Right lung (tissue), 10 donors: ENCODE measurements around the gene PNP. TPM values are rescaled to one million over a fixed set of nuclear protein-coding genes. Genes with fewer than 3 reads are reported as not detected.
"Not testable (repeated sequence)": the region's sequence is repeated elsewhere in the genome, so short reads cannot be mapped to it uniquely, and the experiment has no call there.

ENCODE experiments used
- DNase-seq, 2 donors: peaks; one replicate each; pipeline ENCODE4 v3.0.0-alpha.2; 2013
- long read RNA-seq, 8 donors: transcript quantifications; one replicate each; lab custom pipeline, GENCODE V29; 2026
- polyA plus RNA-seq, 5 donors: library from polyadenylated mRNA; unstranded; fragments of 120-200 nt; gene quantifications; one replicate each; pipeline versions ENCODE4 v1.2.1 to v1.2.3, GENCODE V29; 2013; ENCODE audit warnings: inconsistent platforms in 1 of 5, low replicate concordance in 1 of 5; ENCODE audit not compliant: insufficient read length in 5 of 5, insufficient read depth in 1 of 5

Gene PNP
- polyA plus RNA-seq = 10 to 100 TPM; 31.0 to 47.3 (median 36.0) TPM
- long read RNA-seq, donor 1, transcript PNP-201 (6 exons, 1,509 nt) = major isoform, 13 of 42 reads
- long read RNA-seq, donor 1, partial matches to known transcripts = 26 of 42 reads
- long read RNA-seq, donor 1, other reads (novel, unspliced or antisense) = 0 of 42 reads
- long read RNA-seq, donor 2, partial matches to known transcripts = 24 of 31 reads
- long read RNA-seq, donor 2, other reads (novel, unspliced or antisense) = 0 of 31 reads
- long read RNA-seq, donor 3, transcript PNP-201 (6 exons, 1,509 nt) = major isoform, 6 of 8 reads
- long read RNA-seq, donor 3, partial matches to known transcripts = 0 of 8 reads
- long read RNA-seq, donor 3, other reads (novel, unspliced or antisense) = 0 of 8 reads
- long read RNA-seq, donor 4, transcript PNP-201 (6 exons, 1,509 nt) = major isoform, 6 of 28 reads
- long read RNA-seq, donor 4, partial matches to known transcripts = 21 of 28 reads
- long read RNA-seq, donor 4, other reads (novel, unspliced or antisense) = 0 of 28 reads
- long read RNA-seq, donor 5, partial matches to known transcripts = 0 of 6 reads
- long read RNA-seq, donor 5, other reads (novel, unspliced or antisense) = 0 of 6 reads
- long read RNA-seq, donor 6, partial matches to known transcripts = 23 of 29 reads
- long read RNA-seq, donor 6, other reads (novel, unspliced or antisense) = 0 of 29 reads
- long read RNA-seq, donor 7, transcript PNP-207 (2 exons, 2,573 nt) = major isoform, 8 of 45 reads
- long read RNA-seq, donor 7, transcript PNP-201 (6 exons, 1,509 nt) = major isoform, 8 of 45 reads
- long read RNA-seq, donor 7, partial matches to known transcripts = 29 of 45 reads
- long read RNA-seq, donor 7, other reads (novel, unspliced or antisense) = 0 of 45 reads
- long read RNA-seq, donor 8, partial matches to known transcripts = 7 of 8 reads
- long read RNA-seq, donor 8, other reads (novel, unspliced or antisense) = 0 of 8 reads

- peak; percentile 70 to 72 for DNase-seq
Observed at GRCh38 chr14:20469242-20469889, at the start of gene PNP. TSS of gene PNP (plus strand) at chr14:20469406. CDS start at chr14:20469525, 119 bp downstream.

DNA sequence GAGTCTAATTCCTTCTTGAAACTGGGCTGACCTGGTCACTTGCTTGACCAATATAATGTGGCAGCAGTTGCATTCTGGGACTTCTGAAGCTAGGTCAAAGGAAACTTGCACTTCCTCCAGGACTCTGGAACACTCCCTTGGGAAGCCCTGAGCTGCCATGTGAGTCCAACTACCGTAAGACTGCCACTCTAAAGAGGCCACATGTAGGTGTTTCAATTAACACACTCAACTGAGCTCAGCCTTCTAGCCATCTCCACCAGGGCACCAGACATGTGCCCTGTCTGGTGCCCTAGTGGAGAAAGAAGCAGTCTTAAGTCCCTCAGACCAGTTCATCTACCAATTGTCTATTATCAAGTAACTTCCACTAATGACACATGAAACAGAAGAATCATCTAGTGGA, 49.8 kb upstream of the PNP start:
- DNase-seq = no peak

- no peak for DNase-seq
Observed at GRCh38 chr14:20421267-20421666, 47.9 kb upstream of the PNP start.

DNA sequence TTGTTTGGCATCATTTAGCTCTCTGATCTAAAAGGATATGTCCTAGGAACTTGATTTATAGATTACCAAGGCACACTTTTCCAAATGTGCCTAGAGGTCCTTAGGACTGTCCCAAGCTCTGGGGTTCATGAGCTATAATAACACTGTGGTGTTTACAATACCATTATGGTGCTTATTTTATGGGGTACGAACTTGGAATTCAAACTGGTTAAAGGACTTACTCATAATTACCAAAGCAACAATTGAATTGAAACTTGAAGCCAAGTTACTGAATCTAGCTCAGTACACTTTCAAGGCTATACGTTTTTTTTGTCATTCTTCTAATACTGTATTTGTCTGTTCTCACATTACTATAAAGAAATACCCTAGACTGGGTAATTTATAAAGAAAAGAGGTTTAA, 46.3 kb upstream of the PNP start:
- DNase-seq = no peak

- DNase-seq = no peak
Observed at GRCh38 chr14:20424851-20425250, 44.4 kb upstream of the PNP start.

- no peak for DNase-seq
Observed at GRCh38 chr14:20427231-20428009, 41.8 kb upstream of the PNP start.

GRCh38 chr14:20428010-20428365, 41.2 kb upstream of the PNP start:
- no peak for DNase-seq

GRCh38 chr14:20428802-20429201, 40.4 kb upstream of the PNP start:
- no peak for DNase-seq

DNA sequence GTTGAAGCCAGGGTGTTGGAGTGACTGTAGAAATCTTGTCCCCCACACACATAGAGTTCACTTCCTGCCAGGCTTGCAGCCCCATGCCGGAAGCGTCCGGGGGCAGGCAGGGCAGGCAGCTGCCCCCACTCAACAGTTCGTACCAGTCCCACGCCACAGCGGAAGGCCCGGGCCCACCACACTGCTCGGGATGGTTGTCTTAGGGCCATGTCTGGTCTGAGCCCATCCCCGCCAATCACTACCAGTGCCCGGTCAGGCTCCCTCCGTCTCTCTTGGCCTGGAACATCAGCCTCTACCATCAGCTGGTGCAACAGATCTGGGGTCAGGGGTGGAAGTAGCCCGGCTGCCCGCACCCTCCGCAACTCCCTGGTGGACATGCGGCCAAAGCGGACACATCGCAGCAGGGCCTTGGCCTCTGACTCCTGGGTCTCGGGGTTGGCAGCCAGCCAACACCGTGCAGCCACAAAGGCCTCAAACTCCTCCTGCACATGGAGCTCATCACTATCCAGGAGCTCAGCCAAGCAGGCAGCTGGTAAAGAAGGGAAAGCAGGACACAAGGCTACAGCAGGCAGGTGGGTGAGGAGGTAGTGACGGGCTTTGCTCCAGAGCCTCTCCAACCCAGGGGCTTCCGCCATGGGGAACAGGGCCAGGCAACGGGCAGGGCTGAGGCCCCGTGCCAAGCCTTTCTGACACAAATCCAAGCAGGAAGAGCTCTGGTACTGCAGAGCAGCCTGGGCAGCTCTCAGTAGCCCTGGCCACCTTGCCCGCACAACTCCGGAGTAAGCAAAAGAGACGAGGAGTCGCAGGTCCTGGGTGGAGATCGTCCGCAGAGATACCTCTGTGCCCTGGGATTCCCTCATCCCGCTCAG, 39.2 kb upstream of the PNP start:
- DNase-seq = no peak

DNA sequence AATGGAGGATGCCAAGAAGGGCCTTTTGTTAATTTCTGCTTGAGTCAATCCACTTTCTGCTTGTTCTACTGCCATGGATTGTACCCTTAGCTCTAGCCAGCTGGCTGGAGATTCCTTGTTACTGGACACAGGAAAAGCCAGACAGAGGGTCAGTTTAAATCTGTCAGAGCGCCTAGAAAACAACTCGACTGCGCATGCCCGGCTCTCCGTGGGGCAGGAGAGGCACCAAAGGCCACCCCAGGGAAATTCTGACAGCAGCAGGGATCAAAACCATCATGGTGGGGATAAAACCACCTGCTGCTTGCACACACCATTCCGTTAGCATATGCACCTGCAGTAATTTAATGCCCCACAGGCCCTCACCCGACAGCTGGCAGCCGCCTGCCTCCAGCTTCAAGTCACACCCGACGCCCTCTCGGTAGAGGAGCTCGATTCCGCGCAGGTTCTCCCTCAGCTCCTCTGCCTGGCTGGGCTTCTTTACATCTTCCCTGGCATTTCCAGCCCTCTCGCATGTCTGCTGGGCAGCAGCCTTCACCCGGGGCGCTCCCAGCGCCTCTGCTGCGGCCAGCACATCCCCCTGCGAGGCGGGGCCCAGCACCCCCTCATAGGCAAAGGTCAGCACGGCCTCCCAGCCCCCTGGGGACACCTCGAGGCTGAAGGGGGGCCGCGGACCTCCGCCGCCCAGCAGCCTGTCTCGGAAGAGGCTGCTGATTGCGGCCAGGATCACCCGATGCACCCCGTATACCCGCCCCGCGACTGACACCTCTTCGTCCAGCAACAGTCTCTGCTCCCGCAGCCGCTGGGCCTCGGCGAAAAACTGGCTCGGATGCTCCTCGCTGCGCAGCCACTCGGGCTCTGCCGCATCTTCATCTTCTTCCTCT, 34.3 kb upstream of the PNP start:
- DNase-seq = no peak

DNA sequence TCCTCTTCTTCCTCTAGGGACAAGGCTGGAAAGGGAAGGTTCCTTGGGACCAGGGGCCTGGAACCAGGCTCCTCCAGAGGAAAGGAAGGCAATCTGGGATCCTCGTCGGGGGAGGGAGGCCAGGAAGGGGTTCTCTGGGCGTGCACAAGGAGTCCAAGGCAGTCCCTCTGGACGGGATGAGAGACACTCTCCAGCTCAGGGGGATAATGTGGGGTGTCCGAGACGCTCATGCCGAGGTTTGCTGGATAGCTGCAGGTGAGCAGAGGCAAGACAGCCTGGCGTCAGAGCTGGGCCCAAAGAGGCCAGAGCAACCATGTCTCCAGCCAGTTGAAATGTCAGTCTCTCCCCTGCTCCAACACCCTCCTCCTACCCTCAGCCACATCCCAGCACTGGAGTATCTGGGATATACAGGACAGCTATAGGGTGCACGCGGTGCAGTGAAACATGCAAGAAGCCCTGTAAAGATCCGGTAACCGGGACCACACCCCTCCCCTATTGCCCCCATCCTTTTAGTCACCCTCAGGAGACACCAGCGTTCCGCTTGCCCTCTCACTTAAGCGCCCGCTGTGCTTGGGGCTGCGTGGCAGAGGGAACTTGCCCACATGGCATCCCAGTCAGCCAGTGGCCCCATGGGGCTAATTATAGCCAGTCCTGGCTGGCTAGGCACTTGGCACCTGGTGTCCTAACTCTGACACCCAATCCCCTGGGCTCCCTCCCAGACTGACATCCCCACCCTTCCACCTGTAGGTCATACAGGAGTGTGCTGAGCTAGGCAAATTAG, 33.4 kb upstream of the PNP start, which contains the start of gene KLHL33:
Gene KLHL33, minus strand, starts transcription at position 585 of the 781 bp plus-strand sequence. Its CDS starts 355 bp downstream, at position 230.
- no peak for DNase-seq

DNA sequence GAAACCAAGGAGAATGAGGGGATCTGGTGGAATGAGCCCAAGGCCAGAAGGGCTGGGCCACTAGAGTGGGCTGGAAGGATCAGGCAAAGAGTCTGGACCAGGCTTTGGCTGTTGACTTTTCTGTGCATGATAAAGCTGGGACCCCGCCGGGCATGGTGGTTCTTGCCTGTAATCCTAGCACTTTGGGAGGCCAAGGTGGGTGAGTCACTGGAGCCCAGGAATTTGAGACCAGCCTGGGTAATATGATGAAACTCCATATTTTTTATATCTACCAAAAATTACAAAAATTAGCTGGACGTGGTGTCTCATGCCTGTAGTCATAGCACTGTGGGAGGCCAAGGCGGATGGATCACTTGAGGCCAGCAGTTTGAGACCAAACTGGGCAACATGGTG, 32.8 kb upstream of the PNP start:
- DNase-seq = no peak

GRCh38 chr14:20438664-20439063, 30.5 kb upstream of the PNP start:
- no peak for DNase-seq

DNA sequence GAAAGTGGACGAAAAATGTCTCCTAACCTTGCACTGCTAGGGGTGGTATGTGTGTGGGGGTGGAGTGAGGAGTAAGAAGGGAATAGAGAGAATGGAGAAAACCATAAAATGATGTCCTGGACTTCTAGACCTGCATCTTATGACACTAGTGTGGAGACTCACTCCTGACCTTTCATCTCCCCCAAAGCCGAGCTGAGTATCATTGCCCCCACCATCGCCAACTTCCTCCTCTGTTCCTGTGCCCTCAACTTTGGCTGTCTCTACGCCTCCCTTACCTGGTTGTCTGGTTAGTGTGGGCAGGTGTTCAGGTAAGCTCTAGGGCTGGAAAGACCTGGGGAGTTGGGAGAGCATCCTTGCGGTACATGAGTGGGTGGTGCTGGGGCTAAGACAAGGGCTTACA, 28.7 kb upstream of the PNP start:
- no peak for DNase-seq

GRCh38 chr14:20440882-20441281, 28.3 kb upstream of the PNP start:
- DNase-seq = no peak

DNA sequence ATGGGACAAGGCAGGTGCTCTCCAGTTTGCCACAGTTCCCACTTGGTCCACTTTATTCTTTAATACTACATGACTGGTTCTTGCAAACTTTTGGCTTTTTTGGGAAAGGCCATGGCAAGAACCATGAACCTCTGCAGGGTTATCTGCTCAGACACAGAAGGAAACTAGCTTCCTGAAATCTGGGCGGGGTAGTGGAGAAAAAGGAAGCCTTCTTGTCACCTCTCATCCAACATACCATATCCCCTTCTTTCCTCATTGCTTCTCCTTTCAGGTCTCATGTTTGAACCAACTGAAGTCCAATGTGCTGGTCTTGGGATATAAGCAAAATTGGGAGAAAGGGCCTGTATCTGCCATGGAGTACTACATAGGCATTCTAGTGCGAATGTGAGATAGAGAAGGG, 27.7 kb upstream of the PNP start:
- DNase-seq = no peak

DNA sequence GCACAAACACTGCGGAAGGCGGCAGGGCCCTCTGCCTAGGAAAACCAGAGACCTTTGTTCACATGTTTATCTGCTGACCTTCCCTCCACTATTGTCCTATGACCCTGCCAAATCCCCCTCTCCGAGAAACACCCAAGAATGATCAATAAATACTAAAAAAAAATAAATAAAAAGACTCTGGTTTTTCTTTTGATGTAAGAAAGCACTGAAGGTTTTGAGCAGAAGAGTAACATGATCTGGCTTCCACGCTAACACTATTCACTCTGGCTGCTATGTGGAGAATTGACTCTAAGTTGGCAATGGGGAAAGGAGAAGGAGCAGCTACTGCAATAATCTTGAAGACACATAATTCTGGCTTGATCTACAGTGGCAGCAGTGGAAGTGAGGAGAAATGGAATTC, 25.6 kb upstream of the PNP start:
- DNase-seq = not testable (repeated sequence)

DNA sequence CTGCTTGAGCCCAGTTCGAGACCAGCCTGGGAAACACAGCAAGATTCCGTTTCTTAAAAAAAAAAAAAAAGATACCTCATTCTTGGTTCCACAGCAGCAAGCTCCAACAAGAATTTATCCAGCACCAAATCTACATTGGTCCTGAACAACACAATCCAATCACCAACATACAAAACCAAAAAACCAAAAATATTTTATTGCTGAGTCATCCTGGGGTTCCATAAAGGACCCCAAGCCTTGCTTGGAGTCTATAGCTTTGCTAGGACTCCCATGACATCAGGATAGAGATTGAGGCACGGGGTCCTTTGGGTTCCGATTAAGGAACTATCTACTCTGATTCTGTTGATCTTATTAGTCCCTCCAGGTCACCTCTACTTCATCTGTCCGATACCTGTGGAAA, 22.3 kb upstream of the PNP start:
- DNase-seq = no peak
